Neural progenitor cell (in vitro differentiated cells): ENCODE data around the gene TGM5.

Experiments
- EZH2 ChIP-seq: fragments of 200-600 bp; sonication (generic); IDR thresholded peaks from 2 replicates; pipeline ENCODE4 v1.6.1; 2017; ENCODE audit warnings: antibody characterized with exemption, mild to moderate bottlenecking, moderate library complexity
- EZH2phosphoT487 ChIP-seq: fragments of 200-600 bp; sonication (generic); IDR thresholded peaks from 2 replicates; pipeline ENCODE4 v1.6.1; 2017; ENCODE audit warnings: antibody characterized with exemption
- TF ChIP-seq, protein P1 (sequence below): fragments of 200-600 bp; sonication (generic); IDR thresholded peaks from 2 replicates; pipeline ENCODE4 v1.5.1; 2017; ENCODE audit warnings: antibody characterized with exemption, mild to moderate bottlenecking

DNA sequence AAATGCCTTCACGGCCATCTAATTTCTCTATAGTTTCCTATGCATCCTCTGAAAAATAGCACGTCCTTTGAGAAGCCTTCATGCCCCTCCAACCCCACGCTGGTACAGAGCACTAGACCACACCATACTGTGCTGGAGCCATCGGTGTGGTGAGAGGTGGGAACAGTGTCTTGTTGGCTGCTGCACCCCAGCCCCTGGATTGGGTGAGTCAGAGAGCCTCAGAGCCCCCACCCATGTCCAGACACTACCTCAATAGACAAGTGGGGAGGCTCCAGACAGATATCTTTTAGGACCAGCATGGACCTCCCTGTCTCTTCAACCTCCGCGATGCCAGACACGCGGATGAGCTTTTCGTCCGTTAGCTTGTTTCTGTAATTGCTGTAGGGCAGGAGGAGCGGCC lies 12.1 kb upstream of the TGM5 start:
- TF ChIP-seq, protein P1, sequence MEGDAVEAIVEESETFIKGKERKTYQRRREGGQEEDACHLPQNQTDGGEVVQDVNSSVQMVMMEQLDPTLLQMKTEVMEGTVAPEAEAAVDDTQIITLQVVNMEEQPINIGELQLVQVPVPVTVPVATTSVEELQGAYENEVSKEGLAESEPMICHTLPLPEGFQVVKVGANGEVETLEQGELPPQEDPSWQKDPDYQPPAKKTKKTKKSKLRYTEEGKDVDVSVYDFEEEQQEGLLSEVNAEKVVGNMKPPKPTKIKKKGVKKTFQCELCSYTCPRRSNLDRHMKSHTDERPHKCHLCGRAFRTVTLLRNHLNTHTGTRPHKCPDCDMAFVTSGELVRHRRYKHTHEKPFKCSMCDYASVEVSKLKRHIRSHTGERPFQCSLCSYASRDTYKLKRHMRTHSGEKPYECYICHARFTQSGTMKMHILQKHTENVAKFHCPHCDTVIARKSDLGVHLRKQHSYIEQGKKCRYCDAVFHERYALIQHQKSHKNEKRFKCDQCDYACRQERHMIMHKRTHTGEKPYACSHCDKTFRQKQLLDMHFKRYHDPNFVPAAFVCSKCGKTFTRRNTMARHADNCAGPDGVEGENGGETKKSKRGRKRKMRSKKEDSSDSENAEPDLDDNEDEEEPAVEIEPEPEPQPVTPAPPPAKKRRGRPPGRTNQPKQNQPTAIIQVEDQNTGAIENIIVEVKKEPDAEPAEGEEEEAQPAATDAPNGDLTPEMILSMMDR: no peak
- TF ChIP-seq EZH2: no peak
- TF ChIP-seq EZH2phosphoT487: no peak
